Activated CD8-positive, alpha-beta T cell treated with anti-CD3 and anti-CD28 coated beads for 36 hours (primary cell): ENCODE measurements around the gene NUDT7. TPM values are rescaled to one million over a fixed set of nuclear protein-coding genes. Genes with fewer than 3 reads are reported as not detected.

Experiments used
- ATAC-seq: fragments of 200-7000 bp; cut with Tn5 transposase; one replicate; pipeline ENCODE4 v1.10.0; 2021; ENCODE audit warnings: mild to moderate bottlenecking, moderate library complexity
- CTCF ChIA-PET: fragments of 350-600 bp; sonication (Branson Sonifier 250); formaldehyde crosslinking; loops from one replicate; lab custom pipeline; 2021; ENCODE audit warnings: antibody characterized with exemption; lab: Charles Lee
- POLR2A ChIA-PET: fragments of 350-600 bp; sonication (Branson Sonifier 250); formaldehyde crosslinking; loops from one replicate; lab custom pipeline; 2021; ENCODE audit warnings: antibody characterized with exemption; lab: Charles Lee
- DNase-seq: peaks from one replicate; pipeline ENCODE4 v3.0.0-alpha.2; 2020
- H3K27ac Mint-ChIP-seq: one replicate; pipeline ENCODE4 v1.8.0; 2021; ENCODE audit warnings: mild to moderate bottlenecking, mixed read lengths
- H3K27me3 Mint-ChIP-seq: one replicate; pipeline ENCODE4 v1.8.0; 2021; ENCODE audit warnings: mixed read lengths
- H3K36me3 Mint-ChIP-seq: one replicate; pipeline ENCODE4 v1.8.0; 2021; ENCODE audit warnings: low read depth, mixed read lengths
- H3K4me1 Mint-ChIP-seq: one replicate; pipeline ENCODE4 v1.8.0; 2021; ENCODE audit warnings: low read depth, mixed read lengths
- H3K4me3 Mint-ChIP-seq: one replicate; pipeline ENCODE4 v1.8.0; 2021; ENCODE audit warnings: mild to moderate bottlenecking, moderate library complexity, mixed read lengths
- H3K9me3 Mint-ChIP-seq: one replicate; pipeline ENCODE4 v1.8.0; 2021; ENCODE audit warnings: mixed read lengths
- CTCF ChIP-seq: fragments of 200-600 bp; IDR thresholded peaks from one replicate; pipeline ENCODE4 v1.8.0; 2022; ENCODE audit warnings: antibody characterized with exemption, mild to moderate bottlenecking
- intact Hi-C: fragments of 100-400 bp; cut with micrococcal nuclease; formaldehyde crosslinking; loops from one replicate; pipeline ENCODE4 v1.10.0; 2022
- total RNA-seq, 2 experiments: library from RNA; stranded (reverse); gene quantifications; one replicate each; pipeline ENCODE4 v1.2.3, GENCODE V29; 2021

NUDT7 gene
- total RNA-seq, 2 experiments from 2014 or later: 6.4 to 8.0 TPM

GRCh38 chr16:77759201-77759600 is 36.9 kb downstream of the NUDT7 start:
- H3K27me3 Mint-ChIP-seq: peaks cover 9% of the 10 kb centered on the region
- TF ChIP-seq CTCF: no peak
- intact Hi-C loops: no loop called here
- DNase-seq: no peak
- no peak for ATAC-seq
- no peaks in the 10 kb centered on the region for H3K4me1 Mint-ChIP-seq
- no peak overlapping the region for H3K27ac Mint-ChIP-seq
- no peaks in the 10 kb centered on the region for H3K36me3 Mint-ChIP-seq
- ChIA-PET POLR2A (no interaction called here), CTCF (no interaction called here)
- H3K4me3 Mint-ChIP-seq: no peak overlapping the region
- no peaks in the 10 kb centered on the region for H3K9me3 Mint-ChIP-seq

DNA sequence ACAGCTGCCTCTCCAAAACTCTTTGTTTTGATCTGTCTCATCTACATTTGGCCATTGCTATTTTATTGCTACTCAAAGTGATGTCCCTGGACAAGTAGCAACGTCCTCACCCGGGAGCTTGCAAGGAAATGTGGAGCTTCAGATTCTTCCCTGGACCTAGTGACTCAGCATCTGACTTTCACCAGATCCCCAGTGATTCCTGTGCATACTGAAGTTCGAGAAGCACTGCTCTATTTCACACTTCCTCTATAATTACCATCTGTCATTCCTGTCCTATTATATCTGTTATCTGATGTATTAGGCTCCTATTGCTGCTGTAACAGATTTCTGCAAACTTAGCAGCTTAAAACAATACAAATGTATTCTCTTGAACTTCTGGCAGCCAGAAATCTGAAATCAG is 37.5 kb downstream of the NUDT7 start:
- intact Hi-C loops: no loop called here
- Mint-ChIP-seq H3K9me3 (no peaks in the 10 kb centered on the region), H3K27ac (no peak overlapping the region), H3K36me3 (no peaks in the 10 kb centered on the region), H3K4me1 (no peaks in the 10 kb centered on the region), H3K4me3 (no peak overlapping the region), H3K27me3 (peaks cover 9% of the 10 kb centered on the region)
- DNase-seq (no peak), ATAC-seq (no peak)
- no peak for TF ChIP-seq CTCF
- ChIA-PET CTCF (no interaction called here), POLR2A (no interaction called here)

GRCh38 chr16:77760800-77761199 is 38.5 kb downstream of the NUDT7 start:
- TF ChIP-seq CTCF: no peak
- ATAC-seq: no peak
- no peak overlapping the region for H3K27ac Mint-ChIP-seq
- H3K4me1 Mint-ChIP-seq: no peaks in the 10 kb centered on the region
- no peak overlapping the region for H3K4me3 Mint-ChIP-seq
- intact Hi-C loops: no loop called here
- POLR2A ChIA-PET: no interaction called here
- DNase-seq: no peak
- H3K36me3 Mint-ChIP-seq: no peaks in the 10 kb centered on the region
- H3K9me3 Mint-ChIP-seq: no peaks in the 10 kb centered on the region
- H3K27me3 Mint-ChIP-seq: peaks cover 8% of the 10 kb centered on the region
- CTCF ChIA-PET: interaction anchor here (1.3 kb wide), 1 partner anchor 339 kb away, joined by 3 read pairs; the partner anchor contains the start of gene WWOX

- H3K36me3 Mint-ChIP-seq: no peaks in the 10 kb centered on the region
- peaks cover 4% of the 10 kb centered on the region for H3K27me3 Mint-ChIP-seq
- H3K4me3 Mint-ChIP-seq: no peak overlapping the region
- TF ChIP-seq CTCF: no peak
- no peaks in the 10 kb centered on the region for H3K9me3 Mint-ChIP-seq
- H3K27ac Mint-ChIP-seq: no peak overlapping the region
- ChIA-PET CTCF (interaction anchor here (1.3 kb wide), 1 partner anchor 338 kb away, joined by 3 read pairs; the partner anchor contains the start of gene WWOX), POLR2A (no interaction called here)
- DNase-seq (no peak), ATAC-seq (no peak)
- H3K4me1 Mint-ChIP-seq: no peaks in the 10 kb centered on the region
- intact Hi-C loops: no loop called here
Observed at GRCh38 chr16:77761204-77761603, 38.9 kb downstream of the NUDT7 start.

- intact Hi-C loops: no loop called here
- Mint-ChIP-seq H3K4me3 (no peak overlapping the region), H3K27ac (no peak overlapping the region), H3K4me1 (no peaks in the 10 kb centered on the region), H3K27me3 (peaks cover 2% of the 10 kb centered on the region), H3K9me3 (no peaks in the 10 kb centered on the region), H3K36me3 (no peaks in the 10 kb centered on the region)
- DNase-seq (no peak), ATAC-seq (no peak)
- ChIA-PET CTCF (no interaction called here), POLR2A (no interaction called here)
- TF ChIP-seq CTCF: no peak
Observed at GRCh38 chr16:77762262-77762661, 39.9 kb downstream of the NUDT7 start.
